GM12878 (cell line): ENCODE results near the gene LRP8. TPM values are rescaled to one million over a fixed set of nuclear protein-coding genes. Genes with fewer than 3 reads are reported as not detected.

Source experiments
- ATAC-seq: fragments of 200-7000 bp; cut with Tn5 transposase; 3 replicates; pipeline ENCODE4 v1.9.1; 2020; ENCODE audit warnings: mild to moderate bottlenecking, moderate library complexity
- BruUV-seq: library from RNA; stranded (reverse); fragments of 400-500 nt; replicated peaks from 2 replicates; lab custom pipeline; 2021; lab: Mats Ljungman, UMichigan
- CTCF ChIA-PET: fragments of 300-600 bp; sonication (Branson Sonifier 250); formaldehyde crosslinking; extraction: SDS; loops from one replicate; lab custom pipeline; 2021; ENCODE audit warnings: inconsistent platforms; lab: Yijun Ruan, JAX
- POLR2A ChIA-PET: fragments of 350-600 bp; formaldehyde crosslinking; extraction: SDS; loops from one replicate; lab custom pipeline; 2021; ENCODE audit warnings: inconsistent platforms; lab: Charles Lee
- RAD21 ChIA-PET: fragments of 300-600 bp; sonication (Branson Sonifier 250); formaldehyde crosslinking; loops from one replicate; lab custom pipeline; 2023; ENCODE audit warnings: antibody characterized with exemption; ENCODE audit not compliant: unreplicated experiment; lab: Charles Lee
- SMC1A ChIA-PET: fragments of 300-600 bp; sonication (Branson Sonifier 250); formaldehyde crosslinking; loops from one replicate; lab custom pipeline; 2023; ENCODE audit not compliant: unreplicated experiment, uncharacterized antibody; lab: Charles Lee
- DNase-seq: peaks from one replicate; pipeline ENCODE4 v3.0.0-alpha.2; 2011; ENCODE audit warnings: low read depth, low spot score
- FAIRE-seq: peaks from 3 replicates; lab custom pipeline; 2011; peaks lifted over from hg19 to GRCh38; lab: Jason Lieb, UNC
- H2AFZ ChIP-seq: 2 replicates; pipeline ENCODE4 v1.6.0; 2011; ENCODE audit warnings: low read depth, low read length, control low read depth; ENCODE audit not compliant: control insufficient read depth
- H3K27ac ChIP-seq: 2 replicates; pipeline ENCODE4 v1.5.1; 2011; ENCODE audit warnings: control low read depth; ENCODE audit not compliant: control insufficient read depth, insufficient read depth
- H3K27me3 ChIP-seq, 2 experiments: replicated peaks in 1 of 2; 2 replicates each; pipeline versions ENCODE4 v1.6.0 to v1.6.1; 2011; ENCODE audit warnings: low read length in 1 of 2; ENCODE audit not compliant: control insufficient read depth in 2 of 2, insufficient read depth in 2 of 2
- H3K36me3 ChIP-seq, 2 experiments: 2 replicates each; pipeline ENCODE4 v1.5.1; 2011; ENCODE audit warnings: low read length in 1 of 2; ENCODE audit not compliant: control insufficient read depth in 2 of 2, insufficient read depth in 2 of 2
- H3K4me1 ChIP-seq: 2 replicates; pipeline ENCODE4 v1.6.1; 2011; ENCODE audit warnings: mild to moderate bottlenecking, low read length, moderate library complexity, mixed read lengths; ENCODE audit not compliant: control insufficient read depth, insufficient read depth
- H3K4me2 ChIP-seq: 2 replicates; pipeline ENCODE4 v1.6.0; 2011; ENCODE audit warnings: control low read depth; ENCODE audit not compliant: control insufficient read depth, insufficient read depth
- H3K4me3 ChIP-seq: fragments of 200-600 bp; sonication (generic); 2 replicates; pipeline ENCODE4 v1.5.1; 2016
- H3K79me2 ChIP-seq: 2 replicates; pipeline ENCODE4 v1.6.0; 2011; ENCODE audit warnings: low read length; ENCODE audit not compliant: control insufficient read depth, insufficient read depth
- H3K9ac ChIP-seq: 2 replicates; pipeline ENCODE4 v1.8.0; 2011; ENCODE audit warnings: low read length, control low read depth, mixed read lengths; ENCODE audit not compliant: control insufficient read depth, insufficient read depth
- H3K9me3 ChIP-seq: replicated peaks from 3 replicates; pipeline ENCODE4 v1.5.1; 2011; ENCODE audit warnings: mild to moderate bottlenecking, low read length; ENCODE audit not compliant: control insufficient read depth, insufficient read depth
- H4K20me1 ChIP-seq: 2 replicates; pipeline ENCODE4 v1.6.0; 2011; ENCODE audit not compliant: control insufficient read depth, insufficient read depth
- CUX1 ChIP-seq: IDR thresholded peaks from 2 replicates; pipeline ENCODE4 v1.6.1; 2012; ENCODE audit warnings: improper control_type of control experiment, low read depth, low read length; ENCODE audit not compliant: insufficient replicate concordance
- HDAC2 ChIP-seq: fragments of 200-600 bp; sonication (generic); IDR thresholded peaks from 2 replicates; pipeline ENCODE4 v1.6.1; 2017
- NFYA ChIP-seq: IDR thresholded peaks from 2 replicates; pipeline ENCODE4 v1.6.1; 2011; ENCODE audit warnings: low read depth, mild to moderate bottlenecking, low read length, improper control_type of control experiment, borderline replicate concordance
- PBX3 ChIP-seq: IDR thresholded peaks from 2 replicates; pipeline ENCODE4 v1.6.1; 2011; ENCODE audit warnings: mild to moderate bottlenecking, low read depth, low read length, moderate library complexity; ENCODE audit not compliant: insufficient replicate concordance
- PRDM15 ChIP-seq: fragments of 450-650 bp; formaldehyde crosslinking; IDR thresholded peaks from 2 replicates; pipeline ENCODE4 v1.4.0; 2020; ENCODE audit warnings: mild to moderate bottlenecking, moderate library complexity
- RCOR1 ChIP-seq: conservative IDR thresholded peaks from 2 replicates; pipeline ENCODE4 v1.6.1; 2012; ENCODE audit warnings: low read depth, low read length, improper control_type of control experiment
- RELA ChIP-seq: fragments of 450-650 bp; IDR thresholded peaks from 2 replicates; pipeline ENCODE4 v1.8.0; 2014; ENCODE audit warnings: borderline replicate concordance; ENCODE audit not compliant: partially characterized antibody
- ZNF24 ChIP-seq: fragments of 450-650 bp; IDR thresholded peaks from 2 replicates; pipeline ENCODE4 v1.6.1; 2017; ENCODE audit warnings: antibody characterized with exemption, mild to moderate bottlenecking
- WGBS: methylation state at CpG from one replicate; pipeline ENCODE4 v1.1.6; 2016; ENCODE audit warnings: low lambda C conversion rate; ENCODE audit not compliant: insufficient replicate concordance, insufficient coverage; ENCODE audit errors: missing lambda C conversion rate; 5-methylcytosine and 5-hydroxymethylcytosine counted together
- in situ Hi-C: fragments of 300-500 bp; cut with MboI; formaldehyde crosslinking; loops from 9 replicates; pipeline ENCODE4 v1.14.3; 2018; ENCODE audit warnings: mixed read lengths
- intact Hi-C: fragments of 100-400 bp; cut with micrococcal nuclease; formaldehyde crosslinking; loops from one replicate; pipeline ENCODE4 v1.14.2; 2022; ENCODE audit not compliant: unreplicated experiment
- polyA plus RNA-seq, 11 experiments: library from polyadenylated mRNA; depleted of rRNA in 4 of 11; unstranded in 6 of 11; stranded (reverse) in 5 of 11; fragments of >200 nt; fragmentation: Nextera tagmentation in 4 of 11; fragmentation: Illumina TruSeq in 1 of 11; extraction: Ambion mirVana in 4 of 11; extraction: Trizol in 1 of 11; gene quantifications; 1 replicate in 1 of 11; 2 replicates in 10 of 11; pipeline versions ENCODE4 v1.2.1 to v1.2.3, GENCODE V29; 2011 to 2016; ENCODE audit warnings: inconsistent platforms in 2 of 11, missing spikeins in 2 of 11, low read depth in 1 of 11
- total RNA-seq, 4 experiments: library from RNA; depleted of rRNA in 3 of 4; stranded (reverse); fragments of >200 nt in 3 of 4; fragmentation: Illumina TruSeq in 1 of 4; extraction: Trizol in 1 of 4; gene quantifications; 2 replicates each; pipeline versions ENCODE4 v1.2.1 to v1.2.3, GENCODE V29; 2013 to 2021

Gene LRP8
- total and polyA plus RNA-seq, 10 of the 15 experiments (the other 5 are each of a cell fraction or from before 2014, with no cell fraction given) = 2.8 to 40.5 (median 22.3) TPM

- RAD21 ChIA-PET = interaction anchor here (0.9 to 2.8 kb wide), 10 partner anchors 8 to 87 kb away, joined by 3 to 16 read pairs (median 5); no protein-coding TSS in a partner anchor
- H3K27ac ChIP-seq = peak overlapping the region; percentile 79
- peak overlapping the region; percentile 78 for H2AFZ ChIP-seq
- DNase-seq (peak; percentile 73), ATAC-seq (peak; percentile 95), FAIRE-seq (peak; percentile 23)
- peaks cover 13 to 28% of the 10 kb centered on the region in 2 experiments for H3K36me3 ChIP-seq
- in situ Hi-C loops (no loop called here), intact Hi-C loops (loop anchor here (2.0 to 5.0 kb wide), 3 partner anchors 33 to 66 kb away; no protein-coding TSS in a partner anchor)
- BruUV-seq = no TSS peak
- peak overlapping the region; percentile 100 for H3K4me3 ChIP-seq
- no peaks in the 10 kb centered on the region for H4K20me1 ChIP-seq
- H3K4me2 ChIP-seq = peak overlapping the region; percentile 95
- POLR2A ChIA-PET = interaction anchor here (0.6 to 2.4 kb wide), 8 partner anchors 9 to 435 kb away, joined by 3 to 17 read pairs (median 4); no protein-coding TSS in a partner anchor
- H3K27me3 ChIP-seq = no peaks in the 10 kb centered on the region
- H3K9me3 ChIP-seq = no peaks in the 10 kb centered on the region
- peaks cover 13% of the 10 kb centered on the region for H3K4me1 ChIP-seq
- CTCF ChIA-PET = interaction anchor here (0.7 to 2.5 kb wide), 5 partner anchors 10 to 535 kb away, joined by 3 to 8 read pairs (median 8); no protein-coding TSS in a partner anchor
- under 1% methylated on average over 42 of the region's 42 CpGs for WGBS
- H3K9ac ChIP-seq = peak overlapping the region; percentile 80
- peaks cover 42% of the 10 kb centered on the region for H3K79me2 ChIP-seq
- SMC1A ChIA-PET = interaction anchor here (0.9 to 1.7 kb wide), 6 partner anchors 9 to 67 kb away, joined by 3 to 9 read pairs (median 6); no protein-coding TSS in a partner anchor
- TF ChIP-seq RCOR1 = no peak
- no peak for TF ChIP-seq HDAC2
- TF ChIP-seq ZNF24 = no peak
- no peak for TF ChIP-seq PBX3
- TF ChIP-seq NFYA = no peak; the same call in 1 of the 2 replicates
- no peak for TF ChIP-seq PRDM15 (CRISPR knock-in tag)
- TF ChIP-seq RELA = no peak
- TF ChIP-seq CUX1 = no peak
Measured at GRCh38 chr1:53326088-53326597, 1.7 kb downstream of the LRP8 start.
